ENCODE results near the gene KCNT2.

Gene KCNT2

DNA sequence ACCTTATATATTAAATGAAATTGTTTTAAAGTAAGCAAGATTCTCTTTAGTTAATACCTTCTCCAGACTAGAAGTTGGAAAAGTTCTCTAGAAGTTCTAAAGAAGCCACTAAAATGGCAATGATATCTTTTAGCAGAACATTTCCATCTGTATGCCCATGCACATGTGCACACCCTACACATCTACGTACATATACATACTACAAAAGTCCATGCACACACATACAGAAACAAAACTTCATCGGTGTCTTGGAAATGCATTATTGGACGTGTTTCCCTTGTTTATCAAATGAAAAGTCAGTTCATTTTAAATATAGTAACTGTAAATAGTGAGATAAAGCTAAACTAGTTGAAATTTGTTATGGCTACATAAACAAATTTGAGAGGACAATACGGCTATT is 114.4 kb downstream of the KCNT2 start:
- no peak for TF ChIP-seq CTCF (IDR thresholded peaks at IDR 0.05; ENCODE audit: low read depth, low read length)
- no peak for DNase-seq (ENCODE audit: low read depth in 2 of 2)
- no peak overlapping the region for H3K4me3 ChIP-seq (replicated peaks in 1 of 2; ENCODE audit: low read depth in 2 of 2, low read length in 2 of 2)

- H3K4me3 ChIP-seq (replicated peaks in 1 of 2; ENCODE audit: low read depth in 2 of 2, low read length in 2 of 2), result no peak overlapping the region
- TF ChIP-seq CTCF (IDR thresholded peaks at IDR 0.05; ENCODE audit: low read depth, low read length), result no peak
- no peak for DNase-seq (ENCODE audit: low read depth in 2 of 2)
Observed at GRCh38 chr1:196488579-196488978, 119.7 kb downstream of the KCNT2 start.

- DNase-seq (ENCODE audit: low read depth in 2 of 2), result no peak
- TF ChIP-seq CTCF (IDR thresholded peaks at IDR 0.05; ENCODE audit: low read depth, low read length), result no peak
- H3K4me3 ChIP-seq (replicated peaks in 1 of 2; ENCODE audit: low read depth in 2 of 2, low read length in 2 of 2), result no peak overlapping the region
Observed at GRCh38 chr1:196486346-196486745, 121.9 kb downstream of the KCNT2 start.

- TF ChIP-seq CTCF (IDR thresholded peaks at IDR 0.05; ENCODE audit: low read depth, low read length), result no peak
- DNase-seq (ENCODE audit: low read depth in 2 of 2), result no peak
- no peak overlapping the region for H3K4me3 ChIP-seq (replicated peaks in 1 of 2; ENCODE audit: low read depth in 2 of 2, low read length in 2 of 2)
Observed at GRCh38 chr1:196481616-196482015, 126.6 kb downstream of the KCNT2 start.

- no peak for TF ChIP-seq CTCF (IDR thresholded peaks at IDR 0.05; ENCODE audit: low read depth, low read length)
- no peak for DNase-seq (ENCODE audit: low read depth in 2 of 2)
- H3K4me3 ChIP-seq (replicated peaks in 1 of 2; ENCODE audit: low read depth in 2 of 2, low read length in 2 of 2), result no peak overlapping the region
Observed at GRCh38 chr1:196477262-196477661, 131.0 kb downstream of the KCNT2 start.

GRCh38 chr1:196467230-196467925 is 140.9 kb downstream of the KCNT2 start:
- no peak overlapping the region for H3K4me3 ChIP-seq (replicated peaks in 1 of 2; ENCODE audit: low read depth in 2 of 2, low read length in 2 of 2)
- no peak for DNase-seq (ENCODE audit: low read depth in 2 of 2)

More at GRCh38 chr1:196467230-196467925, 140.9 kb downstream of the KCNT2 start:
- no peak for TF ChIP-seq CTCF (IDR thresholded peaks at IDR 0.05; ENCODE audit: low read depth, low read length)
